Measurements from ENCODE around the gene CERS4.

- TF ChIP-seq EZH2 (IDR thresholded peaks at IDR 0.05; ENCODE audit: borderline replicate concordance, insufficient read depth, low read depth, low read length, poor library complexity, severe bottlenecking) (no peak), CTCF (IDR thresholded peaks at IDR 0.05) (no peak)
Measured at GRCh38 chr19:8302734-8303133, 93.6 kb downstream of the CERS4 start.
